ENCODE results near the gene PAQR5. TPM values are rescaled to one million over a fixed set of nuclear protein-coding genes. Genes with fewer than 3 reads are reported as not detected.

PAQR5 gene
- total RNA-seq (2.6 TPM), polyA plus RNA-seq (1.7 TPM)

GRCh38 chr15:69298697-69299441, at the start of gene PAQR5:
PAQR5 (plus strand) TSS chr15:69298912; CDS start chr15:69360081, 61,169 bp downstream.
- H3K36me3 ChIP-seq (ENCODE audit: insufficient read depth), result no peaks in the 10 kb centered on the region
- 1% methylated on average over 74 of the region's 74 CpGs for WGBS
- peak within 1 kb of the TSS; percentile 58 for H3K4me3 ChIP-seq (ENCODE audit: low read depth, low read length)
- no peak for DNase-seq (ENCODE audit: extremely low spot score)
- no peaks in the 10 kb centered on the region for H3K4me1 ChIP-seq (ENCODE audit: insufficient read depth)
- H3K27ac ChIP-seq (ENCODE audit: low read depth), result no peak within 1 kb of the TSS

- H3K27ac ChIP-seq (ENCODE audit: low read depth), result no peak overlapping the region
- DNase-seq (ENCODE audit: extremely low spot score), result no peak
- H3K36me3 ChIP-seq (ENCODE audit: insufficient read depth), result no peaks in the 10 kb centered on the region
- H3K4me1 ChIP-seq (ENCODE audit: insufficient read depth), result no peaks in the 10 kb centered on the region
- no peak overlapping the region for H3K4me3 ChIP-seq (ENCODE audit: low read depth, low read length)
- 37% methylated on average over 3 of the region's 3 CpGs for WGBS
These were observed 45.6 kb upstream of the PAQR5 start for GRCh38 chr15:69253156-69253555.

- 59% methylated on average over 5 of the region's 5 CpGs for WGBS
- Histone ChIP-seq H3K27ac (ENCODE audit: low read depth) (no peak overlapping the region), H3K4me3 (ENCODE audit: low read depth, low read length) (no peak overlapping the region), H3K36me3 (ENCODE audit: insufficient read depth) (peaks cover 1% of the 10 kb centered on the region), H3K4me1 (ENCODE audit: insufficient read depth) (no peaks in the 10 kb centered on the region)
- DNase-seq (ENCODE audit: extremely low spot score), result no peak
These were observed 33.3 kb upstream of the PAQR5 start for GRCh38 chr15:69265347-69265955.

GRCh38 chr15:69271217-69271616, 27.5 kb upstream of the PAQR5 start:
- Histone ChIP-seq H3K4me1 (ENCODE audit: insufficient read depth) (no peaks in the 10 kb centered on the region), H3K4me3 (ENCODE audit: low read depth, low read length) (no peak overlapping the region), H3K27ac (ENCODE audit: low read depth) (no peak overlapping the region), H3K36me3 (ENCODE audit: insufficient read depth) (no peaks in the 10 kb centered on the region)
- DNase-seq (ENCODE audit: extremely low spot score), result no peak

- H3K27ac ChIP-seq (ENCODE audit: low read depth), result no peak overlapping the region
- H3K36me3 ChIP-seq (ENCODE audit: insufficient read depth), result no peaks in the 10 kb centered on the region
- DNase-seq (ENCODE audit: extremely low spot score), result no peak
- no peaks in the 10 kb centered on the region for H3K4me1 ChIP-seq (ENCODE audit: insufficient read depth)
- WGBS, result 68% methylated on average over 3 of the region's 3 CpGs
- no peak overlapping the region for H3K4me3 ChIP-seq (ENCODE audit: low read depth, low read length)
These were observed 26.6 kb upstream of the PAQR5 start for GRCh38 chr15:69272139-69272538.

- Histone ChIP-seq H3K4me3 (ENCODE audit: low read depth, low read length) (no peak overlapping the region), H3K27ac (ENCODE audit: low read depth) (no peak overlapping the region), H3K4me1 (ENCODE audit: insufficient read depth) (no peaks in the 10 kb centered on the region), H3K36me3 (ENCODE audit: insufficient read depth) (no peaks in the 10 kb centered on the region)
- no peak for DNase-seq (ENCODE audit: extremely low spot score)
- 81% methylated on average over 6 of the region's 6 CpGs for WGBS
These were observed 25.8 kb upstream of the PAQR5 start for GRCh38 chr15:69272891-69273290.

GRCh38 chr15:69275074-69275670, 23.5 kb upstream of the PAQR5 start:
- Histone ChIP-seq H3K4me3 (ENCODE audit: low read depth, low read length) (no peak overlapping the region), H3K36me3 (ENCODE audit: insufficient read depth) (no peaks in the 10 kb centered on the region), H3K4me1 (ENCODE audit: insufficient read depth) (no peaks in the 10 kb centered on the region), H3K27ac (ENCODE audit: low read depth) (no peak overlapping the region)
- DNase-seq (ENCODE audit: extremely low spot score), result no peak
- 42% methylated on average over 4 of the region's 4 CpGs for WGBS

- DNase-seq (ENCODE audit: extremely low spot score), result no peak
- WGBS, result 47% methylated on average over 9 of the region's 9 CpGs
- H3K36me3 ChIP-seq (ENCODE audit: insufficient read depth), result no peaks in the 10 kb centered on the region
- no peaks in the 10 kb centered on the region for H3K4me1 ChIP-seq (ENCODE audit: insufficient read depth)
- H3K4me3 ChIP-seq (ENCODE audit: low read depth, low read length), result no peak overlapping the region
- H3K27ac ChIP-seq (ENCODE audit: low read depth), result no peak overlapping the region
These were observed 22.7 kb upstream of the PAQR5 start for GRCh38 chr15:69275933-69276560.

- no peak overlapping the region for H3K27ac ChIP-seq (ENCODE audit: low read depth)
- no peak for DNase-seq (ENCODE audit: extremely low spot score)
- WGBS, result 82% methylated on average over 9 of the region's 9 CpGs
- no peak overlapping the region for H3K4me3 ChIP-seq (ENCODE audit: low read depth, low read length)
- no peaks in the 10 kb centered on the region for H3K4me1 ChIP-seq (ENCODE audit: insufficient read depth)
- H3K36me3 ChIP-seq (ENCODE audit: insufficient read depth), result no peaks in the 10 kb centered on the region
These were observed 21.4 kb upstream of the PAQR5 start for GRCh38 chr15:69277316-69277715.

- 94% methylated on average over 7 of the region's 7 CpGs for WGBS
These were observed 19.1 kb upstream of the PAQR5 start for GRCh38 chr15:69279636-69280035.

GRCh38 chr15:69280783-69281182, 17.9 kb upstream of the PAQR5 start:
- 64% methylated on average over 5 of the region's 5 CpGs for WGBS

More at GRCh38 chr15:69279636-69280035, 19.1 kb upstream of the PAQR5 start:
- no peaks in the 10 kb centered on the region for H3K36me3 ChIP-seq (ENCODE audit: insufficient read depth)
- no peak overlapping the region for H3K4me3 ChIP-seq (ENCODE audit: low read depth, low read length)
- no peak overlapping the region for H3K27ac ChIP-seq (ENCODE audit: low read depth)
- H3K4me1 ChIP-seq (ENCODE audit: insufficient read depth), result no peaks in the 10 kb centered on the region
- no peak for DNase-seq (ENCODE audit: extremely low spot score)

GRCh38 chr15:69282104-69282743, 16.5 kb upstream of the PAQR5 start:
- no peak for DNase-seq (ENCODE audit: extremely low spot score)
- WGBS, result 94% methylated on average over 9 of the region's 9 CpGs
- Histone ChIP-seq H3K4me3 (ENCODE audit: low read depth, low read length) (no peak overlapping the region), H3K27ac (ENCODE audit: low read depth) (no peak overlapping the region), H3K4me1 (ENCODE audit: insufficient read depth) (no peaks in the 10 kb centered on the region), H3K36me3 (ENCODE audit: insufficient read depth) (no peaks in the 10 kb centered on the region)

More at GRCh38 chr15:69280783-69281182, 17.9 kb upstream of the PAQR5 start:
- Histone ChIP-seq H3K36me3 (ENCODE audit: insufficient read depth) (no peaks in the 10 kb centered on the region), H3K27ac (ENCODE audit: low read depth) (no peak overlapping the region), H3K4me3 (ENCODE audit: low read depth, low read length) (no peak overlapping the region), H3K4me1 (ENCODE audit: insufficient read depth) (no peaks in the 10 kb centered on the region)
- no peak for DNase-seq (ENCODE audit: extremely low spot score)

GRCh38 chr15:69285834-69286233, 12.9 kb upstream of the PAQR5 start:
- 92% methylated on average over 12 of the region's 12 CpGs for WGBS
- no peak for DNase-seq (ENCODE audit: extremely low spot score)
- Histone ChIP-seq H3K27ac (ENCODE audit: low read depth) (no peak overlapping the region), H3K36me3 (ENCODE audit: insufficient read depth) (no peaks in the 10 kb centered on the region), H3K4me1 (ENCODE audit: insufficient read depth) (peaks cover 1% of the 10 kb centered on the region), H3K4me3 (ENCODE audit: low read depth, low read length) (no peak overlapping the region)
